Measurements from ENCODE around the gene FAM168A.
A peak's percentile ranks its signal among the peaks of the same experiment; 100 is the strongest.

Gene FAM168A, protein sequence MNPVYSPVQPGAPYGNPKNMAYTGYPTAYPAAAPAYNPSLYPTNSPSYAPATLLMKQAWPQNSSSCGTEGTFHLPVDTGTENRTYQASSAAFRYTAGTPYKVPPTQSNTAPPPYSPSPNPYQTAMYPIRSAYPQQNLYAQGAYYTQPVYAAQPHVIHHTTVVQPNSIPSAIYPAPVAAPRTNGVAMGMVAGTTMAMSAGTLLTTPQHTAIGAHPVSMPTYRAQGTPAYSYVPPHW

DNA sequence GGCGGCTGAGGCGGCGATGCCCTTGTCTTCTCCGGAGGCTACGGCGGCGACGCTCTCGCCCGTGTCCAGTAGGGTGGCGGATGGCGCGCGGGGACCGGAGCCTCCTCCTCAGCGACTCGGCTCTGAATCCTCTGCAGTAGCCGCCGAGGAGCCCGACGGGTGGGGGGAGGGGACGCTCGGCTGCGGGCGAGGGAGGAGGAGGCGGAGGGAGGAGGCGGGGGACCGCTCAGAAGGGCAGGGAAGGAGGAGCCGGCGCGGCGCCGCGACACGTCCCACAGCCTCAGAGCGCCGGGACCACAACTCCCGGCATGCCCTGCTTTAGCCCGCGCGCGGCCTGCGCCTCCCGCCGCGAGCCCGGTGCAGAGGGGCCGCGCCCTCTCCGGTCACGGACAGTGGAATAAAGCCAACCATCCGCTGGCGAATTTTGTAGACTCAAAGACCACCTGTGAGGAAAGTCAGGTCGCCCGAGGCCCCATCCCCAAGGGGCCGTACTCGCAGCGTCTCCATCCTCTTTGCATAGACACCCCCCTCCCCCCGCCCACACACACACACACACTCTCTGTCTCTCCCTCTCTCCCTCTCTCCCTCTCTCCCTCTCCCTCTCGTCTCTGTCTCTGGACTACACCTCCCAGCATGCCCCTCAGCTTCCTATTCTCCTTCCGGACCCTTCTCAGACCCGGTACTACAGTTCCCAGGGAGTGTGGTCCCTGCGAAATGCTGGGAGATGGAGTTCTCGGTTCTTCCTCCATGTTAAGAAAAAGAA is at the start of gene FAM168A:
Gene FAM168A, minus strand, starts transcription at position 157 of the 763 bp plus-strand sequence. CDS start 129,638 bp downstream, outside the sequence.
- DNase-seq (ENCODE audit: low read depth in 3 of 3): peak; percentile 79 to 93 (median 85)

DNA sequence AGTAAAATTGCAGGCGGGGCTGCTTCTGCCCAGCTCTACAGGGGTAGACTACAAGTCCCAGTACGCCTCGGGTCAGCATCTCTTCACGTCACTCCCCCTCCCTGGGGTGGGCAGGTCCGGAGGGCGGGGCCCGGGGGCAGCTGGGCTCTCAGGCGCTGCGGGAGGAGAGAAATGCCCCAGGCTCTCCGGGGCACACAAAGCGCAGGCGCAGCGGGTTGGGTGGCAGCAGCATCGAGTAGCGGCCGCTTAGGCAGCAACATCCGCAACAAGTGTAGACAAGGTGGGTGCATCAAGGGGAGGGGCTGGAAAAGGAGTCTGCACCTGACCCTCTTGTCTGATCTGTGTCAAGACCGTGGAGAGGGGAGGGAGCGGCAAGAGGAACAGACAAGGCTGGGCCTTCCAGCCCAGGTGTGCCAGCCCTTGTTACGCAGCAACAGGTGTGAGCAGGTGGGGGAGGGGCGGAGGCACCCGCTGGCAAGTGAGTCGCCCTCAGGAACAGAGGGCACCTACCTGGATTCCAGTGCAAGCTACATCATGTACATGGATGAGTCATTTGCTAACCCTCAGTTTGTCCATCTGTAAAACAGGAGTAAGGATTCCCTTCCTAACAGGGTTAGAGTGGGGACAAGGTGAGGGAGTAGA is 49.7 kb upstream of the FAM168A start:
- DNase-seq (ENCODE audit: low read depth in 3 of 3): peak; percentile 81 to 91 (median 85)

DNA sequence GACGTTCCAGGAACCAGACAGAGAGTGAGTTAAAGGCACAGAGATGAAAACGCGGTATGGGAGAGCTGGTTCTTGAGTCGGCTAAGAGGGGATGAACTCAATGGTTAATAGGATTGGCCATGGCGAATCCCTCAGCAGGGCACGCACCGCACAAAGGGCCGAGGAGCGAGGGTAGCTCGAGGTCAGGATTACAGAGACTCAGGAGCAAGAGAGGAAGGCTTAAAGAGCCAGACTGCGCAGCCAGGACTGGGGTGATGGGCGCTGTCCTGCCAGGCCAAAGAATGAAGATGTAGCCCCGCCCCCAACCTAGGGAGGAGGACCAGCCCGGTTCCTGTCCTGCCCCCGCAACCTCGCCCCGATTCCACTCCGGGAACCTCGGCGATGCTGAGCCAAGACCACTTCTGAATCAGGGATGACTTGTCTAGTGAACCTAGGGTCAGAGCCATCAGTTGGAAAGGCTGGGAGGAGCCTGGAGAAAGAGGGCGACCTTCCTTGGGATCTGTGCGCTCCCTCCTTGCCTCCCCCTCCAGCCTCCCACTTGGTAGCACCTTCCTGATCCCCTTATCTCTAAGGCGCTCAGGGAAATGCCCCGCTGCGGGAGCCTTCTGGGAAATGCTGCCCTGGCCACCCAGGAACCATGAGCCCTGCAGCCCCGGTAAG is 48.2 kb upstream of the FAM168A start, which contains the start of gene PLEKHB1:
Gene PLEKHB1, plus strand, starts transcription at position 610 of the 660 bp plus-strand sequence. Its CDS starts 28 bp downstream, at position 638.
- DNase-seq (ENCODE audit: low read depth in 3 of 3): no peak

DNA sequence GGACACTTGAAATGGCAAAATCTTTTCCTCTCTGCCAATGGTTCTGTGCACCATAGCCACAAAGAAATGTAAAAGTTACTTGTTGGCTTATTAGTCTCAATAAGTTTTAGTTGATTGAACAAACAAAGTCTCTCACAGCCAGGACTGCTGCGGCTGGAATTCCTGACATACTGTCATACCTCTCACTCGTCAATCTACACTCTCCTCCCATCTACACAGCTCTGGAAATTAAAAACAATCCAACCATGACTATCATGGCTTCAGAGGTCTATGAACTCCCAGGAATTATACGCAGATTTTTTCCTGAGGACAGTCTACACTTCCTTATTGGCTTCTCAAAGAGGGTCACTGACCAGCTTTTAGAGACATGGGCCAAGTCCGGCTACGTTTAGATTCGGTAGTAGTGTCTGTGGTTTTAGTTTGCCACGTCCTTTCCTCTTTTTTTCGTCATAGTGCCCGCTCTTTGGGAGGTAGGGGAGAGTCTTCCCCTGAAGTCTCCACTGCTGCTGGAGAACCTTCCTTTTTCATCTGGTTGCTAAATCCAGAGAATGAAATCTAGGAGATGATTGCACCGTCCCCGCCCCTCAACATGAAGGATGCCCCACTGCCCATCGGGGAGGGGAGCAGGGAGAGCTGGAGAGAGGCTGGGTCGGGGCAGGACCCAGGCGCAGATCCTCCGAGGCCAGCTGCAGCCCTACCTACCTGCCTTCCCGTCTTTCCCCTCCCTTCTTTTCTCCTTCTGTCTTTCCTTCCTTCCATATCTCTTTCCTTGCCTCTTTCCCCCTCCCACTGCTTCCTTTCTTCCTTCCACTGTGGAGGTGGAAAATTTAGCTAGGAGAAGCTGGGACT is 47.4 kb upstream of the FAM168A start:
- no peak for DNase-seq (ENCODE audit: low read depth in 3 of 3)

DNA sequence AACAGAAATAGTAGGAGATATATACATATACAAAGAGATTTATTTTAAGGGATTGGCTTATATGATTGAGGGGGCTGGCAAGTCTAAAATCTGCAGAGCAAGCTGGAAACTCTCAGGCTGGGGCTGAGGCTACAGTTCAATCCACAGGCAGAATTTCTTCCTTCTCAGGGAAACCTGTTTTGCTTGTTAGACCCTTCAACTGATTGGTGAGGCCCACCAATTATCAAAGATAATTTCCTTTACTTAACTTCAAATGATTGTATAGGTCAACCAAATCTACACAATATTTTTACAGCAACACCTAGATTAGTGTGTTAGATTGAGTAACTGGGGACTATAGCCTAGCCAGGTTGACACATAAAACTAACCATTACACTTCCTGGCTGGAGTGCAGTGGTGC is 43.8 kb upstream of the FAM168A start:
- DNase-seq (ENCODE audit: low read depth in 3 of 3): no peak

DNA sequence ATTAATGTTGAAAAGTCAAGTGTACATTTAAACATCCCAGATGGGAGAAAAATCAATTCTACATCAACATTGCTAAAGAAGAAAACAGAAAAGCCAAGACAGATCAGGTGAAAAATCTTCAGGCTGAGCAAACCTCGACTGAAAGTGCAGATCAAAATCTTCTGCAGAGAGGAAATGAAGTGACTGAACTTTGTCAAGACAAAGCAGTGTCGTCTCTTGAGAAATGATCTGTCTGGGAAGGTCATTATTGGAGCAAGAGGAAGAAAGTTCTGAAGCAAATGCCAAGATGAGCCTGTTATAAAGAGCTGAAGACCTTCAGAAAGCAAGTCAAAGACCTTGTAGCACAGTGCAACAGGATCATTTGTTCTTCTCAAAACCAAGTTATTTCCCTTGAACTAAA is 42.7 kb upstream of the FAM168A start:
- no peak for DNase-seq (ENCODE audit: low read depth in 3 of 3)

DNA sequence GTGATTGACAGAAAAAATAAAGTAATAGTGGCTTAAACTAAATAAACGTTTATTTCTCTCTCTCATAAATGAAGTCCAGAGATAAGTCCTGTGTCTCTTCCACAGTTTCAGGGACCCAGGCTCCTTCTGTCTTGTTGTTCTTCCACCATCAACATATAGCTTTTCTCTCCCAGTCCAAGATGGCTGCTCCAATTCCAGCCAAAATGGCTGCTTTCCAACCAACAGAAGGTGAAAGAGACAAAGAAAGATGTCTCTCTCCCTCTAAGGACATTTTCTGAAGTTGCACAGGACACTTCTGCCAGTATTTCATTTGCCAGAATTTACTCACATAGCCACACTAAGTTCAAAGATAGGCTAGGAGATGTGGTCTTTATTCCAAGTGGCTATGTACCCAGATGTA is 39.1 kb upstream of the FAM168A start:
- no peak for DNase-seq (ENCODE audit: low read depth in 3 of 3)

DNA sequence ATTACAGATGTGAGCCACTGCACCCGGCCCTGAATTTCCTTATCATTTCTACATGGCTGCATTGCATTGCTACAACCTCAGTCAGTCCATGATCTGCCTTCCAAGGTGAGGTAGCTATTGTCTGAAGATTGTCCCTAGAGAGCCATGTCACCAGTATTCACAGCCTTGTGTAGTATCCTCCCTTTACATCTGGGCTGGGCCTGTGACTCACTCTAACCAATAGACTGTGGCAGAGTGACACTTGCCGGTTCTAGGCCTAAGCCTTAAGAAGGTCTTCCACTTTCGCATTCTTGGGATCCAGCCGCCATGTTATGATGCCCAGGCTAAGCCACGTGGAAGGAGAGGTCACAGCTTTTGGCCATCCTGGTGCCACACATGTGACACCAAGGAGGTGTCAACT is 38.3 kb upstream of the FAM168A start:
- no peak for DNase-seq (ENCODE audit: low read depth in 3 of 3)

DNA sequence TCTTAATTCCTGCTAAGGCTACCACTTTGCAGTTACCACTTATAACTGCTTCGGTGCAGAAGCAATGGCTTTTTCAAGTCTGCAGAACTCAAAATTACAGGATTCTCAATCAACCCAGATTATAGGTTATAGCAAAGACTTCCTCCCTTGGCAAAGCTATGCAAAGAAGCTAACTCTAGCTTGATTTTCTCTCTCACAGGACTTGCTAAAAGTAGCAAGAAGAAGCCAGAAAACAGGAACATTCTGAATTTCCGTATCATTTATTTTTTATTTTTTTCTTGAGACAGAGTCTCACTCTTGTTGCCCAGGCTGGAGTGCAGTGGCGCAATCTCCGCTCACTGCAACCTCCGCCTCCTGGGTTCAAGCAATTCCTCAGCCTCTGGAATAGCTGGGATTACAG is 37.8 kb upstream of the FAM168A start:
- no peak for DNase-seq (ENCODE audit: low read depth in 3 of 3)

DNA sequence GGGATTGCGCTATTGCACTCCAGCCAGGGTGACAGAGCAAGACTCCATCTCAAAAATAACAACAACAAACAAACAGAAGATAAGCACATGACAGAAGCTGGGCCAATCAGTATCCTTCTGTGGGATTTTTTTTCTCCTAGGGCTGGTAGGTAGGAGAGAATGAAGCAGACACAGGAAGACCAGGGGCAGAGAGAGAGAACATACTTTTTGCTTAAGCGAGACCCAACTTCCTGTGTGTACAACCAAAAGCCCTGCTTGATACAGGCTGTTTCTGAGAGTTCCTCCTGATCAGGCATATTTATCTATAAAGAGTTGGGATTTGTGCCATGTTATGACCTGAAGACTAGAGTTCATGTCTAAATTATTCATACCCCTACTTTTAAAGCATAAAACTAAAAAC is 36.1 kb upstream of the FAM168A start:
- DNase-seq (ENCODE audit: low read depth in 3 of 3): no peak

DNA sequence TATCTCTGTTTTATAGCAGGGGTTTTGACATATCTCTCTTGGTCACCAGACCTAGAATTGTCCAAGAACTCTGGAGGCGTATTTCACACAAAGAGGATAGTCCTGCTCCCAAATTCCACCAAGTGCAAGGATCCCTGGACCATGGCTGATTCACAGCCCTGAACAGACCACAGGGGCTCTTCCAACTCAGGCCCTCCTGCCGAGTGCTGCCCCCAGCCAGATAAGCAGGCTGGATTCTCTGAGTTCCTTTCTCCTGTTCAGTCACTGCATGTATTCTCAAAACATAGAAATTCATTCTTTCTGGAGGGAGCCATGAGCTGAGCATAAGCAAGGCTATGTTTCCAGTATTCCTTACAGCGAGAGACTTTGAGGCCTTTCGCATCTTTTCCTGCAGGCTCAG is 35.1 kb upstream of the FAM168A start:
- no peak for DNase-seq (ENCODE audit: low read depth in 3 of 3)

DNA sequence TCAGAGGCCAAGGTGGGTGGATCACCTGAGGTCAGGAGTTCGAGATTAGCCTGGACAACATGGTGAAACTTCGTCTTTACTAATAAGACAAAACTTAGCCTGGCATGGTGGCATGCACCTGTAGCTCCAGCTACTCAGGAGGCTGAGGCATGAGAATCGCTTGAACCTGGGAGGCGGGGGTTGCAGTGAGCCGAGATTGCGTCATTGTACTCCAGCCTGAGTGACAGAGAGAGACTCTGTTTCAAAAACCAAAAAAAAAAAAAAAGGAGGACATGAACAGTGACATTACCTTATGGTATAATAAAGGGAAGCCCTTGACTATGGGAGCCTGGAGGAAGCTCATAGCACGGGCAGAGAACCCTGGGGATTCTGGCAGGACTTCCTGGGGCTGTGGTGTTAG is 32.0 kb upstream of the FAM168A start:
- DNase-seq (ENCODE audit: low read depth in 3 of 3): no peak

DNA sequence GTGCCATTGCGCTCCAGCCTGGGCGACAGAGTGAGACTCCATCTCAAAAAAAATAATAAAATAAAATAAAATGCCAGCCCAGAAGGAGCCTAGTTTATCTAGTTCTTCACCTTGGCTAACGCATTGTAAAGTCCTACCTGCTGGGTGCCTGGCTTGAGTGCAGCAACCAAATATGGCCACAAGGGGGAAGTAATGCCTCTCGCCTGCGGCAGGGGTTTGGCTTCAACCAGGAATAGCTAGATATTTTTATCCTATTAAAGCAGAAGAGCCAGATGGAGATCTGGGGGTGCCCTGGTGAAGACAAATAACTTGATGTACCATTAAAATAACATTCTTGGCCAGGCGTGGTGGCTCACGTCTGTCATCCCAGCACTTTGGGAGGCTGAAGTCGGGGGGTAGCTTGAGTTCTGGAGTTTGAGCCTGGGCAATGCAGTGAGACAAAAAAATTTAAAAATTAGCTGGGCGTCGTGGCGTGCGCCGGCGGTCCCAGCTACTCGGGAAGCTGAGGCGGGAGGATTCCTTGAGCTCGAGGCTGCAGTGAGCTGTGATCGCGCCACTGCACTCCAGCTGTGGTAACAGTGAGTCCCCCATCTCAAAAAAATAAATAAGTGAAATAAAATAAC is 27.9 kb upstream of the FAM168A start:
- peak; percentile 31 to 60 (median 57) for DNase-seq (ENCODE audit: low read depth in 3 of 3)

DNA sequence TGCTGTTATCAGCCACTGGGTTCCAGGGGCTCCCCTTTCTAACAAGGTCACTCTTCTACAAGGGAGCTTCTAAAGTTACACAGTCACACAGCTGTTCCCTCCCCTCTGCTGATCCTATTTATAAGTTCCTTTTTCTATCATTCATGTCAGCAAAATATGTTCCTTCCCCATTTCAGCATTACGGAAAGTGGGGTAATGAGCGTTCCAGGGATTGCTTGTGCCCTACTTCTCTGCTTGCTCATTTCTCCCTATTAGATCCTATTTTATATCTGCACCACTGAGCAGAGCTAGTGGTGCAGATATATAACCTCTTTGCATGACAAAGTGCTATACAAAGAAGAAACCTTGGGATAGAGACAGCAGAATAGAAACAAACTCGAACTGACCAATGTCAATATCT is 25.8 kb upstream of the FAM168A start:
- DNase-seq (ENCODE audit: low read depth in 3 of 3): no peak

DNA sequence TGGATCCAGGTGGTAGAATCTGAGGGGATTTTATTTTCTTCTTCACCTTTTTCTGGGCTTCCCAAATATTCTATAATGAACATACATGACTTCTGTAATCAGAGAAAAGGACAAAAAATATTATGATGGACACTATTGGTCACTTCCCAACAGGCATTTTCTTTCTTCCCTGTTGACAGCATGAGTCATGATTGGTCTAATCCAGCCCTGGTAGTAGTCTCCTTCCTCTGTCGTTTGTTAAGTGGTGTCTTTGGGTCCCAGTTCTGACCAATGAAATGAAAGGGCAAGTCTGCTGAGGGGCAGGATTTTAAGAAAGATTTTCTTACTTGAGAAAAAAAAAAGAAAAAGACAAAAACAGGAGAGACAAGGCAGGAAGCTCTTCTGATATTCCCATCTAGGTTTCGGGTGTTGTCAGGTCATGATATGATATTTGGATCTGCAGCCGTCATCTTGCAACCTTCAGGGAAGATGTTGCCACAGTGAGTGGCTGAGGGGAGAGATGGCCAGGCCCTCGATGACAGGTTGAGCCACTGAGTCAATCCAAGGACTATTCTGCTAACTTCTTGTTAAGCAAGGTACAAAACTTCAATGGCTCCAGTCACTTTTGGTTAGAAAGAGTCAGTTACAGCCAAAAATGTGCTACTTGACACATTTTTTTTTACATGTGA is 25.1 kb upstream of the FAM168A start:
- DNase-seq (ENCODE audit: low read depth in 3 of 3): no peak

DNA sequence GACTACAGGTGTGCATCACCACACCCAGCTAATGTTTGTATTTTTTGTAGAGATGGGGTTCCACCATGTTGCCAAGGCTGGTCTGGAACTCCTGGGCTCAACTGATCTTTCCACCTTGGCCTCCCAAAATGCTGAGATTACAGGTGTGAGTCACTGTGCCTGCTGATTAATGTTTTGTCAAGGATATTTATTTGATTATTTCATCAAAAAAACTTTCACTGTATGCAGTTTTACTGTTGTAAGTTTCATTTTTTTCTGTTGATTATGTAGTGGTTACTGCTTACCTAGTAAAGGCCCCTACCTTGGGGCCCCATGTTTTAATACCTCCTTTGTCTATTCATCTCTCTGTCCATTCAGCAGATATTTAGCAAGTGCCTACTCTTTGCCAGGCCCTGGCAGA is 16.7 kb upstream of the FAM168A start:
- DNase-seq (ENCODE audit: low read depth in 3 of 3): no peak

DNA sequence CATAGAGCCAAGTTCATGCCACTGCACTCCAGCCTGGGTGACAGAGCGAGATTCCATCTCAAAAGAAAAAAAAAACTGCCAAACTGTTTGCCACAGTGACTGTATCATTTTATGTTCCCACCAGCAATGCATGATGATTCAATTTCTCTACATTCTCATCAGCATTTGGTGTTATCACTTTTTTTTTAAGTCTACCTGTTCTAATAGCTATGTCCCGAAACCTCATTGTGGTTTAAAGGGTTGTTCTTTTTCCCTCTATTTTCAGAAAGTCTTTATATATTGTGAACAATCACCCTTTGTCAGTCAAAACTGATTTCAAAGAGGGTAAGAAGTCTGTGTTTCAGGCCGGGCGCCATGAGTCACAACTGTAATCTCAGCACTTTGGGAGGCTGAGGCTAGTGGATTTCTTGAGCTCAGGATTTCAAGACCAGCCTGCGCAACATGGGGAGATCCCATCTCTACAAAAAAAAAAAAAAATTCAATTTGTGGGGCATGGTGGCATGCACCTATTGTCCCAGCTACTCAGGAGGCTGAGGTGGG is 14.8 kb upstream of the FAM168A start:
- DNase-seq (ENCODE audit: low read depth in 3 of 3): no peak

DNA sequence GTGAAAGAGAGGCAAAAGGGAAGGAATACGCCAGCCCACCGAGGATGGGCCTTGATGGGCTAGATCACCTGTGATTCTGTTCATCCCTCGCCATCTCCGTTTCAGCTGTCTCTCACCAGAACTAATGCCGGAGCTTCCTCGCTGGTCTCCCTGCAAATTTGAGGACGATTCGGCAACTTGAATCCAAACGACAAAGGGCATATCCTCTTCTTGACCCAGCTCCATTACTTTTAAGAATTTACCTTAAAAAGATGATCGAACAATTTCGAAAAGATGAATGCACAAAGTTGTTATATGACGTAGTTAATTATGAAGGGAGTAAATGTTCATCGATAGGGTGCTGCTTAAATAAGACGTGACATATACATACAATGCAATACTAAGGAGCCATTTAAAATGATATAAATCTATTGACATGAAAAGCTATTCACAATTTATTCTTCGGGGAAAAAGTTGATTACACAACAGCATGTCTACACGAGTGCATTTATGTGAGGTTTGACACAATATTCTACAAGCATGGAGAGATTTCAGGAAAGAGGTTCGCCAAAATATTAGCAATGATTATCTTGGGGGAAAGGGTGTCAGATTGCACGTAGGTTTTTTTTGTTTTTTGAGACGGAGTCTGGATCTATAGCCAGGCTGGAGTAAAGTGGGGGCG is 937 bp upstream of the FAM168A start:
- DNase-seq (ENCODE audit: low read depth in 3 of 3): no peak

DNA sequence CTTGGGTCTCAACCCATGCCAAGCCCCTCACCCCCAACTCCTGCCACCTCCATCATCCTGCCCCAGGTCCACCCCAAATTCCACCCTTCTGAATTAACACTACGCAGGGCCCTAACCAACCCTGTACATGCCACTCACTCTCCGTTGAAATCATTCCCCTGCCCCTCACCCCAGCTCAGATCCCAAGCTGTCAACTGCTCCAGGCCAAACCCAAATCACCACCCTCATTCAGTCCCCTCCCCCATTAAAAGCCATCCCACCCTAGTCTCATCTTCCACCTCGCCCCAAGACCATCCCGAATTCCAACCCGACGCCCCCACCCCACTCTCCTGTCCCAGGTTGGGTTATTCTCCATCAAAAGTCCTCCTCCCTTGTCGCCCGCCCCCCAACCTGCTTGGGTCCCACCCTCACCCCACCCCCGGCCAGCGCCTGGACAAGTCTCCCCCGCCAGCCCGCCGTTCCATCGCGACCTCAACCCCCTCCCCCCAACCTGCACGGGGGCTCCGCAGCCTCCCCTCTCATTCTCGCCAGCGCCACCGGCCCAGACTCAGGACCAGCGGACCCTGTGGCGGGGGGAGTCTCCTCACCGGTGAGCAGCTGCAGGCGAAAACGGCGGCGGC is 466 bp downstream of the FAM168A start:
- no peak for DNase-seq (ENCODE audit: low read depth in 3 of 3)
